Mucosa of stomach (tissue), 1 donor: Measurements from ENCODE around the gene MYEOV.

ENCODE experiments used
- H3K27me3 ChIP-seq: one replicate; pipeline ENCODE4 v1.7.0; 2013; ENCODE audit warnings: mild to moderate bottlenecking, low read length; ENCODE audit not compliant: control insufficient read depth, insufficient read depth
- H3K36me3 ChIP-seq: one replicate; pipeline ENCODE4 v1.7.0; 2013; ENCODE audit warnings: low read length; ENCODE audit not compliant: control insufficient read depth, insufficient read depth
- H3K4me1 ChIP-seq: one replicate; pipeline ENCODE4 v1.7.0; 2013; ENCODE audit warnings: mild to moderate bottlenecking, low read length; ENCODE audit not compliant: control insufficient read depth, insufficient read depth
- H3K4me3 ChIP-seq: one replicate; pipeline ENCODE4 v1.7.0; 2013; ENCODE audit warnings: low read length
- H3K9ac ChIP-seq: one replicate; pipeline ENCODE4 v1.7.0; 2013; ENCODE audit warnings: mild to moderate bottlenecking, low read length, moderate library complexity
- H3K9me3 ChIP-seq: one replicate; pipeline ENCODE4 v1.7.0; 2013; ENCODE audit warnings: mild to moderate bottlenecking, low read length, moderate library complexity; ENCODE audit not compliant: control insufficient read depth
- donor health status: Pancreatic carcinoma.

MYEOV gene

GRCh38 chr11:69319255-69320106 is 25.5 kb downstream of the MYEOV start:
- Histone ChIP-seq H3K9ac (no peak overlapping the region), H3K4me1 (no peaks in the 10 kb centered on the region), H3K27me3 (no peaks in the 10 kb centered on the region), H3K9me3 (no peaks in the 10 kb centered on the region), H3K4me3 (no peak overlapping the region), H3K36me3 (peaks cover under 1% of the 10 kb centered on the region)

- Histone ChIP-seq H3K4me1 (no peaks in the 10 kb centered on the region), H3K4me3 (no peak overlapping the region), H3K9ac (no peak overlapping the region), H3K36me3 (no peaks in the 10 kb centered on the region), H3K9me3 (no peaks in the 10 kb centered on the region), H3K27me3 (no peaks in the 10 kb centered on the region)
Observed at GRCh38 chr11:69320326-69320725, 26.4 kb downstream of the MYEOV start.

DNA sequence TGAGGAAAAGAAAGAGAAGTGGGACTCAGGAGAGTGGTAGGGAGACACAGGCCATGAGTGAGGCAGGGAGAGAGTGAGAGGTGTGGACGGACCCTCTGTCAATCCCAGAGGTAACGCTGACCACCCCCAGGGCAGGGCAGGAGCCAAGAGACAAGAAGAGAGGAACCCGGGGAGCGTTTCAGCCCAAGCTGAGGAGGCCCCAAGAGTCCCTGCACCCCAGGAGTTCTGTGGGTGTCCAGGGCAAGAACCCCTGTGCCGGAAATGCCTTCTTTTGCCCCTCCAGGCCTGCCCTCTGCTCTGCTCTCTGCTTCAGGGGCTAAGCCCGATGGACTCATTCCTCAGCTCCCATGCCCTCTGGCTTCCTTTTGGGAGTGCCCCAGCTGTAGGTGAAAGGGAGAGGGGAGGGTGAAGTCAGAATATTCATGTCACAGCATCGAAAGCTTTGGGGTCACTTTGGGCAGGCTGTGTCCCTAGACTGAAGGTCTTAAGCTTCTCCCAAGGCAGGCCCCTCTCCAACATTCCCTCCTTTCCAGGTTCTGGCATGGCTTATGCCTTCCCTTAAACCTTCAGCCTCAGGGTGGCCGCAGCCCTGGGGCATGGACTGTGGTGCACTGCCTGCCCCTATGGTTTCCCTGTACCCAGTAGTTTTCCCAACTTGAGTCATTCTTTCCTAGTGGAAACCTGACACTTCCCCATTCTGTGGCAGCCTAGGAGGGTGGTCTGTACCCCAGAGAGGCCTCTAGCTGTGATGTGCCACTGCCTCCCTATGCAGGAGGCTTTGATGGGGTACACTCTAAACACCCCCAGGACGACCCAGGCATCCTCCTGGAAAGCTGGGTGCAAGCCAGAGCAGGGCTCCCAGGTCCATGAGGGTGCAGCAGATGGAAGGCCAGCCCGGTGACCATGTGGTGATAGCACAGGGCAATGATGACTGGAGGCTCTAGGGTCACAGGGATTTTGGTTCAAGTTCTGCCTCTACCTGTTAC is 27.1 kb downstream of the MYEOV start:
- Histone ChIP-seq H3K36me3 (no peaks in the 10 kb centered on the region), H3K27me3 (no peaks in the 10 kb centered on the region), H3K9me3 (no peaks in the 10 kb centered on the region), H3K4me1 (no peaks in the 10 kb centered on the region), H3K4me3 (no peak overlapping the region), H3K9ac (no peak overlapping the region)

GRCh38 chr11:69321877-69322361 is 28.0 kb downstream of the MYEOV start:
- H3K9me3 ChIP-seq: no peaks in the 10 kb centered on the region
- H3K4me3 ChIP-seq: no peak overlapping the region
- H3K27me3 ChIP-seq: no peaks in the 10 kb centered on the region
- H3K9ac ChIP-seq: no peak overlapping the region
- H3K4me1 ChIP-seq: no peaks in the 10 kb centered on the region
- H3K36me3 ChIP-seq: no peaks in the 10 kb centered on the region

- Histone ChIP-seq H3K4me3 (no peak overlapping the region), H3K36me3 (no peaks in the 10 kb centered on the region), H3K9me3 (no peaks in the 10 kb centered on the region), H3K27me3 (no peaks in the 10 kb centered on the region), H3K9ac (no peak overlapping the region), H3K4me1 (no peaks in the 10 kb centered on the region)
Observed at GRCh38 chr11:69325446-69325845, 31.5 kb downstream of the MYEOV start.

DNA sequence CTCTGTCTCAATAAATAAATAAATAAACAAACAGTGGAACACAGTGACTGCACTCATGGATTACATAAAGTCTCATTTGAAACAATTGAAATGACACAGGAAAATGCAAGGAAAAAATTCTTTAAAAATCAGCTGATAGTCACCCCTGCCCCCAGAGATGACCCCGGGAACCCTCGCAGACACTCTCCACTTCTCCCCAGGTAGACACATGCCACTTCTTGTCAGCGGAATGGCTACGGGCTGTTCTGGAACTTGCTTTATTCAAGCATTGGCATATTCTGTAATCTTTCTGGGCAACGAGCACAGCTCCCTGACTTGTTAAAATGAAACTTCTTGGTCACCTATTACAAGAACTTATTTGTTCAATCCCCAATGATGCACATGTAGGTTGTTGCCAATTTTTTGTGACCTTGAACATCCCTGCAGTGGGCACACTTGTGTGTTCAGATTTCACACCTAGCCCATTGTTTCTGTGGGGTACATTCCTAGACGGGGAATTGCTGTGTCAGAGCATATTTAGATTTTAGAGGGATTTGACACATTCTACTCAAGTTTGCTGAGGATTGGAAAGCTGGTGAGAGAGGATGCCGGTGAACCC is 32.8 kb downstream of the MYEOV start:
- H3K36me3 ChIP-seq: no peaks in the 10 kb centered on the region

GRCh38 chr11:69327741-69328191 is 33.8 kb downstream of the MYEOV start:
- Histone ChIP-seq H3K4me3 (no peak overlapping the region), H3K9ac (no peak overlapping the region), H3K27me3 (no peaks in the 10 kb centered on the region), H3K36me3 (no peaks in the 10 kb centered on the region), H3K4me1 (no peaks in the 10 kb centered on the region), H3K9me3 (no peaks in the 10 kb centered on the region)

More for the DNA sequence above, 32.8 kb downstream of the MYEOV start:
- H3K4me3 ChIP-seq: no peak overlapping the region
- no peak overlapping the region for H3K9ac ChIP-seq
- no peaks in the 10 kb centered on the region for H3K4me1 ChIP-seq
- H3K27me3 ChIP-seq: no peaks in the 10 kb centered on the region
- H3K9me3 ChIP-seq: no peaks in the 10 kb centered on the region

- no peaks in the 10 kb centered on the region for H3K4me1 ChIP-seq
- H3K4me3 ChIP-seq: no peak overlapping the region
- H3K9me3 ChIP-seq: no peaks in the 10 kb centered on the region
- H3K9ac ChIP-seq: no peak overlapping the region
- H3K27me3 ChIP-seq: no peaks in the 10 kb centered on the region
- no peaks in the 10 kb centered on the region for H3K36me3 ChIP-seq
Observed at GRCh38 chr11:69328231-69328630, 34.3 kb downstream of the MYEOV start.

DNA sequence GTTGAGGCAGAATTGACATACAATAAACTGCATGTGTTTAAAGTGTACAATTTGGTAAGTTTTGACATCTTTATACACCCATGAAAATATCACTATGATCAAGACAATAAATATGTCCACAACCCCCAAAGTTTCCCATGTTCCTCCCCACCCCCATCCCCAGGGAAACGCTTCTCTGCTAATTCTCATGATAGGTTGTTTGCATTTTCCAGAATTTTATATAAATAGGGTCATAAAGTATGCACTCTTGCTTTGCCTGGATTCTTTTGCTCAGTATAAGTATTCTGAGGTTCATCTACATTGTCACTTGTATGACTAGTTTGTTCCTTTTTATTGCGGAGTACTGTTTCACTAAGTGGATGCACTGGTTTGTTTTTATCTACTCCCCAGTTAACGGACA is 35.6 kb downstream of the MYEOV start:
- Histone ChIP-seq H3K9ac (no peak overlapping the region), H3K36me3 (no peaks in the 10 kb centered on the region), H3K4me3 (no peak overlapping the region), H3K27me3 (no peaks in the 10 kb centered on the region), H3K4me1 (no peaks in the 10 kb centered on the region), H3K9me3 (no peaks in the 10 kb centered on the region)

- no peaks in the 10 kb centered on the region for H3K36me3 ChIP-seq
- no peaks in the 10 kb centered on the region for H3K27me3 ChIP-seq
- H3K4me3 ChIP-seq: no peak overlapping the region
- no peaks in the 10 kb centered on the region for H3K9me3 ChIP-seq
- H3K9ac ChIP-seq: no peak overlapping the region
- H3K4me1 ChIP-seq: no peaks in the 10 kb centered on the region
Observed at GRCh38 chr11:69330330-69330729, 36.4 kb downstream of the MYEOV start.

- no peak overlapping the region for H3K9ac ChIP-seq
- no peak overlapping the region for H3K4me3 ChIP-seq
- peaks cover 17% of the 10 kb centered on the region for H3K4me1 ChIP-seq
- H3K36me3 ChIP-seq: no peaks in the 10 kb centered on the region
- H3K27me3 ChIP-seq: no peaks in the 10 kb centered on the region
- H3K9me3 ChIP-seq: no peaks in the 10 kb centered on the region
Observed at GRCh38 chr11:69333149-69333710, 39.3 kb downstream of the MYEOV start.
